ENCODE data around the gene HIPK3.

Gene HIPK3

DNA sequence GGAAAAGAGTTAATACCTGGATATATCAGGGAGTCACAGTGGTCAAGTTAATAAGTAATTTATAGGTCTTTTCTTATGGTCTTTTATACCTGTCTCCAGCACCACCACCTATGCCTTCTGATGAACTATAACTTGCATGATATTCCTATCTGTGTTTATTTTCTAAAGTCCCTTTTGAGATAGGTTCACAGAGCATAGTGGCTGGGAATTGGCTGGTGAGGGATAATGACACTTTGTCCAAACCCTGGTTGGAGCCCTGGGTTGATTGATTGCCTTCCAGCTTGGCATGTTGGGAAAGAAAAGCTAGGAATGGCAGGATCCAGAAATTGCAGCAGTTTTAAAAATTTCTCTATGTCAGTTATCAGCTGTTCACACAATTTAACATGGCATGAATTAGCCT, 23.2 kb downstream of the HIPK3 start:
- TF ChIP-seq, protein P1, sequence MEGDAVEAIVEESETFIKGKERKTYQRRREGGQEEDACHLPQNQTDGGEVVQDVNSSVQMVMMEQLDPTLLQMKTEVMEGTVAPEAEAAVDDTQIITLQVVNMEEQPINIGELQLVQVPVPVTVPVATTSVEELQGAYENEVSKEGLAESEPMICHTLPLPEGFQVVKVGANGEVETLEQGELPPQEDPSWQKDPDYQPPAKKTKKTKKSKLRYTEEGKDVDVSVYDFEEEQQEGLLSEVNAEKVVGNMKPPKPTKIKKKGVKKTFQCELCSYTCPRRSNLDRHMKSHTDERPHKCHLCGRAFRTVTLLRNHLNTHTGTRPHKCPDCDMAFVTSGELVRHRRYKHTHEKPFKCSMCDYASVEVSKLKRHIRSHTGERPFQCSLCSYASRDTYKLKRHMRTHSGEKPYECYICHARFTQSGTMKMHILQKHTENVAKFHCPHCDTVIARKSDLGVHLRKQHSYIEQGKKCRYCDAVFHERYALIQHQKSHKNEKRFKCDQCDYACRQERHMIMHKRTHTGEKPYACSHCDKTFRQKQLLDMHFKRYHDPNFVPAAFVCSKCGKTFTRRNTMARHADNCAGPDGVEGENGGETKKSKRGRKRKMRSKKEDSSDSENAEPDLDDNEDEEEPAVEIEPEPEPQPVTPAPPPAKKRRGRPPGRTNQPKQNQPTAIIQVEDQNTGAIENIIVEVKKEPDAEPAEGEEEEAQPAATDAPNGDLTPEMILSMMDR (IDR thresholded peaks at IDR 0.05) = no peak

DNA sequence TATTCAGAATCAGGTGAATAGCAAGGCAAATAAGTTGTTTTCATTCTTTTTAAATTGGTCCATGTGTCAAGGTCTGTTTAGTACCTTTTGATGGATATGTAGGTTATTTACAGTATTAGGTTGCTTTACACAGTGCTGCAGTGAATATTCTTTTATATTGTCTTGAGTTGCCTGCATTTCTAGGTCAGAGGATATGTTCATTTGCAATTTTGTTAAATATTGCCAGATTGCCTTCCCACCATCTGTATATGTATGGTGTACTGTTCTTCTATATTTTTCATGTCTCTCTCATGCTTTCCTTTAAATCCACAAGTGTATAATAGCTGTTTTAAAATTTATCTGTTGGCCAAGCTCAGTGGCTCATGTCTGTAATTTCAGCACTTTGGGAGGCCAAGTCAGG, 24.6 kb downstream of the HIPK3 start:
- TF ChIP-seq, protein P1 (IDR thresholded peaks at IDR 0.05) = no peak

DNA sequence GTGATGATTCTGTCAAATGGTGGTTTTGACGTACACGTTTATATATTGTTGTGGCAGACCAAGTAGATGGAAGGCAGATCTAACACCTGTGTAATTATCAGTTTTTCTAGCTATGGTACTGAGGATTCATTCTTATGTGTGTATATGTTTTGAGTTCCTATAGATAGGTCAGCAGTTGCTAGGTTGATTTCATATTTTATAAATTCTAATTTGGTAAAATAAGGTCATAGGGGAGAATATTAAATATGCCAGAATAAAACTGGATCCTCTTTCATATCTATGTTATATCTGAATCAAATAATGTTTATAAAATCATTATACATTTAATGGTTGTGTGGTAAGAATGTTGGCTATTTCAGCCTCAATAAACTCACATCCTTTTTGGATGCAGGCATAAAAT, 27.6 kb downstream of the HIPK3 start:
- TF ChIP-seq, protein P1 (IDR thresholded peaks at IDR 0.05) = no peak

DNA sequence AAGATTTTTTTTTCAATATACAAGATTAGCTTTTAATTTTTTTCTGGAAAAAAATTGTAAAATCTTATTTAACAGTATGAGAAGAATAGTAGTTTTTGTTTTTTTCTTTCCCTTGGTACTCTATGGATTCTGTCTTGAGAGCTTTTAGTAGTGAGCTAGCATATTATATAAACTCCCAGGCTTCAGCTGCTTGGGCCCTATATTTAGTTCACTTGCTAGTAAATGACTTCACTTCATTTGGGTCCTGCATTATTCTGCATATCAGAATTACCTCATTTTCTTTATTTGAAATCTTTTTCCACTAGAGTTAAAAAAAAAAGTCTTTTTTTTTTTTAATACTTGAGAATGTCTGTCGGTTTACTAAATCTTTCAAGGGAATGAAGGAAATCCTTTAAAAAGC, 33.1 kb downstream of the HIPK3 start:
- TF ChIP-seq, protein P1 (IDR thresholded peaks at IDR 0.05) = no peak

DNA sequence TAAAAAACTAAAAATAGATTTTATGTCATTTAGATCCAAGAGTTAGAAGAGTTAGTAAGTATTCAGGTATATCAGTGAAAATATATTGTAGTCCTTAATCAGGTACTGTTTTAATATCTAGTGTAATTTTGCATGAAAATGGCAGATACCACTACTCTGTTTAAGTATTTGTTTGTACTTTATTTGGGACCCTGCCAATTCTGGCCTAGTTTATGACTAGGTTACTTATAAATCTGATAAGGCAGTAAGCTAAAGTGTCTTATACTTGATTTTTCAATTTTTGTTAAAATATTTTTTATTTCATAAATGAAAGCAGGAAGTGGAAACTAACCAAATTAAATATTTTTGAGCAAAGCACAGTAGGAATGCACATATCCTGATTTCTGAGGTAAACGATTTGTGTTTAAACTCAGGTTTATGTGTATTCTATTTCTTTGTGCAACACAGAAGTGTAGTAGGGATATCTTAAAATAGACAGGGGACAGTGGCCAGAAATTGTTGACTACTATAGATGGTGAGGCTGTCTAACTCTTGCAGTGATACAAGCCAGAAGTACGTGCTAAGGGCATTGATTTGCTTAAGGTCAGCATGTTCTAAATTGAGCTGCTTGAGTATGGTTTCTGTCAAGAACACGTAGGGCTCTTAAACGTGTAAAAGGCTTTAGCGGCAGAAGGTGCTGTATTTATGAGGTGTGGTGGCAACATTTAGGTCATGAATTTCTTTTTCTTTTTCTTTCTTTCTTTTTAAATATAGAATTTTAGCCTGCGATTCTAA, 34.0 kb downstream of the HIPK3 start:
- TF ChIP-seq, protein P1 (IDR thresholded peaks at IDR 0.05) = no peak

DNA sequence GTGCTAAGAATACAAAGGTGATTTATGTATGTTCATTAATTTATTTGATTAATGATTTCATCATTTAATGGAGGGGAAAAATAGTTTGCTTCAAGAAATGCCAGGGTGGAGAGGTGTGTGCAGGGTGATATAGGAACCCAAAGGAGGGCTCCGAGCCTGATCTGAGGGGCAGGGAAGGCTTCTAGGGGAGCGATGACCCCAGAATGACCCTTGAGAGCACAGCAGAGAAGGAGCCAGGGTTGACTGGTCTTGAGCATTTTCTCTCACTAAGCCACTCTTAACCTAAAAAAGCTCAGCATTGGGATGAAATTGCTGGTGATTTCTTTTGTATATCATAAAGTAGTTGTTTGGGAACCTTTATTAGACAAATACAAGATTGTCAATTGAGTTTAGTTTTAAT, 35.1 kb downstream of the HIPK3 start:
- TF ChIP-seq, protein P1 (IDR thresholded peaks at IDR 0.05) = no peak

DNA sequence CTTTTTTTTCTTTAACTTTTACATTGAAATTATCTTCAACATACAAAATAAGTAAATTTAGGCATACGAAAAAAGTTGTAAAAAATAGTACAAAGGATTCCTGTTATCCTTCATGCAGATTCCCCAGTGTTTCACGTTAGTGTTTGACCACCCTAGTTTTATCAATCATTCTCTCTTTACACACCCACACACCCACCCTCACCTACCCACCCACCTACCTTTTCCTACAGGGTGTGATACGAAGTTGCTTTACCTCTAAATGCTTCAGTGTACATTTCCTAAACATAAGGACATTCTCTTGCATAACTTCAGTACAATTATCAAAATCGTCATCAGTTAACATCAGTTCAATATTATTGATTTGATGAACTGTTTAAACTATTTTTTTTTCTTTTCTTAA, 37.0 kb downstream of the HIPK3 start:
- TF ChIP-seq, protein P1 (IDR thresholded peaks at IDR 0.05) = no peak

DNA sequence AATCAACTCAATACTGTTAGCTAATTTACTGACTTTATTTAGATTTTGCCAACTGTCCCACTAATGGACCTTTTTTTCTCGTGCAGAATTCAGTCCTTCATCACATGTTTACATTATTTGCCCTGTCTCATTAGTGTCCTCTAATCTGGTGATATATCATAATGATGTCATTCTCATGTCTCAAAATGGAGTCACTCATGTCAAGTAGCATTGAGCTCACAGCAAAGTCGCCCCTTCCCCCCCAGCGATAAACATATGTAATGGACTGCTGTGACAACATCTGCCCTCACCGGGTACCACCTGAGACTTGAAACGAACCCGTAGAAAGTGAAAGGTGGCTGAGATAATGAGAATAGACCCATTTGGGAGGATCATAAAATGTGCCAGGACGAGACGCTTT, 37.6 kb downstream of the HIPK3 start:
- TF ChIP-seq, protein P1 (IDR thresholded peaks at IDR 0.05) = no peak
